A673 (cell line): Measurements from ENCODE around the gene FUT3.

Experiments used
- EZH2 ChIP-seq: fragments of 200-600 bp; sonication (generic); IDR thresholded peaks from 2 replicates; pipeline ENCODE4 v1.6.1; 2017; ENCODE audit warnings: borderline replicate concordance, low read depth, mild to moderate bottlenecking, mixed read lengths, antibody characterized with exemption, low read length; ENCODE audit not compliant: poor library complexity, severe bottlenecking
- TF ChIP-seq, protein P1 (sequence below): fragments of 300-800, 200-600 bp; sonication (generic); conservative IDR thresholded peaks from 2 replicates; pipeline ENCODE4 v1.5.1; 2017; ENCODE audit warnings: low read depth, mild to moderate bottlenecking, antibody characterized with exemption, low read length, moderate library complexity, mixed read lengths

DNA sequence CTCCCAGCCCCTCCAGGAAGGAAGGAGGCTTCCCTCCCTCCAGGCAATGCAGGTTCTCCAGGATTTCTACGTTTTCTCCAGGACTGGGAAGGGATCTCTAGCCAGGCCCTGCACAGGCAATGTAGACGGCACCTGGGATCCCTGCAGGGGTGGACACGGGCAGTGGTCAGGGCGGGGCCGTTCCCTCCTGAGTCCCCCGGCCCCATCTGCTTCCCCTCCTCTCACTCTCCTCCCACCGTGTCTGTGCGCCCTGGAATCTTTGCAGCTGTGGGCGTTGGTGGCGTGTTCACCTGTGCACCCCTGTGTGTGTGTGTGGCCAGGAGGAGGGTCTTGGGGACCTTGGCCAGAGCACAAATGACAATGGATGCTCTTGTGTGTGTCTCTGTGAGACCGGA lies 36.4 kb downstream of the FUT3 start:
- TF ChIP-seq, protein P1, sequence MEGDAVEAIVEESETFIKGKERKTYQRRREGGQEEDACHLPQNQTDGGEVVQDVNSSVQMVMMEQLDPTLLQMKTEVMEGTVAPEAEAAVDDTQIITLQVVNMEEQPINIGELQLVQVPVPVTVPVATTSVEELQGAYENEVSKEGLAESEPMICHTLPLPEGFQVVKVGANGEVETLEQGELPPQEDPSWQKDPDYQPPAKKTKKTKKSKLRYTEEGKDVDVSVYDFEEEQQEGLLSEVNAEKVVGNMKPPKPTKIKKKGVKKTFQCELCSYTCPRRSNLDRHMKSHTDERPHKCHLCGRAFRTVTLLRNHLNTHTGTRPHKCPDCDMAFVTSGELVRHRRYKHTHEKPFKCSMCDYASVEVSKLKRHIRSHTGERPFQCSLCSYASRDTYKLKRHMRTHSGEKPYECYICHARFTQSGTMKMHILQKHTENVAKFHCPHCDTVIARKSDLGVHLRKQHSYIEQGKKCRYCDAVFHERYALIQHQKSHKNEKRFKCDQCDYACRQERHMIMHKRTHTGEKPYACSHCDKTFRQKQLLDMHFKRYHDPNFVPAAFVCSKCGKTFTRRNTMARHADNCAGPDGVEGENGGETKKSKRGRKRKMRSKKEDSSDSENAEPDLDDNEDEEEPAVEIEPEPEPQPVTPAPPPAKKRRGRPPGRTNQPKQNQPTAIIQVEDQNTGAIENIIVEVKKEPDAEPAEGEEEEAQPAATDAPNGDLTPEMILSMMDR = no peak
- TF ChIP-seq EZH2 = no peak
